Nephron (organoid): ENCODE results near the gene CREBL2.

ENCODE experiments used
- H3K27ac Mint-ChIP-seq, 3 experiments: 2 replicates each; pipeline ENCODE4 v1.8.0; 2020; ENCODE audit warnings: mixed read lengths in 3 of 3, mild to moderate bottlenecking in 2 of 3, moderate library complexity in 1 of 3
- H3K27me3 Mint-ChIP-seq: 2 replicates; pipeline ENCODE4 v1.8.0; 2021; ENCODE audit warnings: low read depth, mild to moderate bottlenecking, moderate library complexity, mixed read lengths
- H3K36me3 Mint-ChIP-seq: 2 replicates; pipeline ENCODE4 v1.8.0; 2020; ENCODE audit warnings: low read depth, mixed read lengths
- H3K4me1 Mint-ChIP-seq: 2 replicates; pipeline ENCODE4 v1.8.0; 2020; ENCODE audit warnings: mixed read lengths
- H3K4me3 Mint-ChIP-seq, 3 experiments: 2 replicates each; pipeline ENCODE4 v1.8.0; 2020; ENCODE audit warnings: mild to moderate bottlenecking in 3 of 3, mixed read lengths in 3 of 3, moderate library complexity in 2 of 3
- H3K9me3 Mint-ChIP-seq: 2 replicates; pipeline ENCODE4 v1.8.0; 2020; ENCODE audit warnings: mixed read lengths
- TF ChIP-seq, protein P1 (sequence below), 3 experiments: fragments of 200-600 bp; sonication (generic); IDR thresholded peaks; one replicate each; pipeline ENCODE4 v1.5.0; 2021; ENCODE audit warnings: antibody characterized with exemption in 3 of 3; ENCODE audit not compliant: unreplicated experiment in 3 of 3

CREBL2 gene

DNA sequence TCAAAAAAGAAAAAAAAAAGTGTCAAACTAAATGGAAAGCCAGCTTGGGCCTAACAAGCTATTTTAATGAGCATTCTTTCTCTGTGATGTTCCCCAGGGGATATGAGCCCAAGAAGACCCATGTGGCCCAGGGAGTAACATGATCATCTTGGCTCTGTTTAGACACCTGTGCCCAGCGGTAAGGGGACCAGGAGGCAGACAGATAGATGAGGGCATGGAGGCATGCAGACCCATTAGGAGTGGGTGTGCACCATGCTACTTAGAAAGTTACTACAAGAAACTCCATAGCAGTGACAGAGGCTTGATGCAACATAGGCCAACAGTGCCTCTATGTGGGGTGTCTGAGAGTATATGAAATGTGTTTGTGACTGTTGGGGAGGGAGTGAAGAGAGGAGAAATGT lies 3.1 kb upstream of the CREBL2 start:
- no peaks in the 10 kb centered on the region for H3K27me3 Mint-ChIP-seq
- peaks cover 2% of the 10 kb centered on the region for H3K36me3 Mint-ChIP-seq
- peaks cover 17% of the 10 kb centered on the region for H3K4me1 Mint-ChIP-seq
- H3K9me3 Mint-ChIP-seq: no peaks in the 10 kb centered on the region
- peak overlapping the region; percentile 23 to 66 (median 36) for H3K27ac Mint-ChIP-seq
- peak overlapping the region; percentile 11 to 53 (median 39) for H3K4me3 Mint-ChIP-seq
- TF ChIP-seq, protein P1, sequence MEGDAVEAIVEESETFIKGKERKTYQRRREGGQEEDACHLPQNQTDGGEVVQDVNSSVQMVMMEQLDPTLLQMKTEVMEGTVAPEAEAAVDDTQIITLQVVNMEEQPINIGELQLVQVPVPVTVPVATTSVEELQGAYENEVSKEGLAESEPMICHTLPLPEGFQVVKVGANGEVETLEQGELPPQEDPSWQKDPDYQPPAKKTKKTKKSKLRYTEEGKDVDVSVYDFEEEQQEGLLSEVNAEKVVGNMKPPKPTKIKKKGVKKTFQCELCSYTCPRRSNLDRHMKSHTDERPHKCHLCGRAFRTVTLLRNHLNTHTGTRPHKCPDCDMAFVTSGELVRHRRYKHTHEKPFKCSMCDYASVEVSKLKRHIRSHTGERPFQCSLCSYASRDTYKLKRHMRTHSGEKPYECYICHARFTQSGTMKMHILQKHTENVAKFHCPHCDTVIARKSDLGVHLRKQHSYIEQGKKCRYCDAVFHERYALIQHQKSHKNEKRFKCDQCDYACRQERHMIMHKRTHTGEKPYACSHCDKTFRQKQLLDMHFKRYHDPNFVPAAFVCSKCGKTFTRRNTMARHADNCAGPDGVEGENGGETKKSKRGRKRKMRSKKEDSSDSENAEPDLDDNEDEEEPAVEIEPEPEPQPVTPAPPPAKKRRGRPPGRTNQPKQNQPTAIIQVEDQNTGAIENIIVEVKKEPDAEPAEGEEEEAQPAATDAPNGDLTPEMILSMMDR (IDR thresholded peaks at IDR 0.05; ENCODE audit: unreplicated experiment in 3 of 3): no peak

DNA sequence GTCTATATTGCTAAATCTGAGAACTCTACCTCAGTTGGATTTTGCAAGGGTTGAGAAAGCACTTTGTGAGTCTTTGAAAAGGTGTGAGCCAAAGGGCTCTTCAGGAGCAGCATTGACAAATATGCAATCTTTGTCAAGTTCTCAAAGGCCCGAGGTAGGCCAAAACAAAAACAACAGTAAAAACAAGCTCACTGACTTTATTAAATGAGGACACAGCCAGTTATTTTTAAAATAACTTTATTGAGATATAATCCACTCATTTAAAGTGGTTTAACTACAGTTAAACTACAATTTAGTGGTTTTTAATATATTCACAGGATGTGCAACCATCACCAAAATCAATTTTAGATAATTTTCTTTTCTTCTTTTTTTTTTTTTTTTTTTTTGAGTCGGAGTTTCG lies 2.0 kb upstream of the CREBL2 start:
- TF ChIP-seq, protein P1 (IDR thresholded peaks at IDR 0.05; ENCODE audit: unreplicated experiment in 3 of 3): no peak
- no peaks in the 10 kb centered on the region for H3K9me3 Mint-ChIP-seq
- H3K27me3 Mint-ChIP-seq: no peaks in the 10 kb centered on the region
- H3K27ac Mint-ChIP-seq: no peak overlapping the region
- H3K4me3 Mint-ChIP-seq: no peak overlapping the region
- peaks cover 19% of the 10 kb centered on the region for H3K4me1 Mint-ChIP-seq
- H3K36me3 Mint-ChIP-seq: peaks cover 4% of the 10 kb centered on the region

DNA sequence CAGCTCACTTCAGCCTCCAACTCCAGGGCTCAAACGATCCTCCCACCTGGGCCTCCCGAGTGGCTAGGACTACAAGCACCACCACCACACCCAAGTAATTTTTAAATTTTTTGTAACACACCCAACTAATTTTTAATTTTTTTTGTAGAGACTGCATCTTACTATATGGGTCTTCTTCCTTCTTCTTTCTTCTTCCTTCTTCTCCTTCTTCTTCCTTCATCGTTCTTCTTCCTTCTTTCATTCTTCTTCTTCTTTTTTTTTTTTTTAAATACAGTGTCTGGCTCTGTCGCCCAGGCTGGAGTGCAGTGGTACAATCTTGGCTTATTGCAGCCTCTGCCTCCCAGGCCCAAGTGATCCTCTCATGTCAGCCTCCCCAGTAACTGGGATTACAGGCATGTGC lies 965 bp upstream of the CREBL2 start:
- no peaks in the 10 kb centered on the region for H3K27me3 Mint-ChIP-seq
- peaks cover 19% of the 10 kb centered on the region for H3K4me1 Mint-ChIP-seq
- peak overlapping the region; percentile 96 to 97 (median 96) for H3K27ac Mint-ChIP-seq
- H3K4me3 Mint-ChIP-seq: peak overlapping the region; percentile 90 to 99 (median 93)
- no peaks in the 10 kb centered on the region for H3K9me3 Mint-ChIP-seq
- peaks cover 4% of the 10 kb centered on the region for H3K36me3 Mint-ChIP-seq
- TF ChIP-seq, protein P1 (IDR thresholded peaks at IDR 0.05; ENCODE audit: unreplicated experiment in 3 of 3): no peak

DNA sequence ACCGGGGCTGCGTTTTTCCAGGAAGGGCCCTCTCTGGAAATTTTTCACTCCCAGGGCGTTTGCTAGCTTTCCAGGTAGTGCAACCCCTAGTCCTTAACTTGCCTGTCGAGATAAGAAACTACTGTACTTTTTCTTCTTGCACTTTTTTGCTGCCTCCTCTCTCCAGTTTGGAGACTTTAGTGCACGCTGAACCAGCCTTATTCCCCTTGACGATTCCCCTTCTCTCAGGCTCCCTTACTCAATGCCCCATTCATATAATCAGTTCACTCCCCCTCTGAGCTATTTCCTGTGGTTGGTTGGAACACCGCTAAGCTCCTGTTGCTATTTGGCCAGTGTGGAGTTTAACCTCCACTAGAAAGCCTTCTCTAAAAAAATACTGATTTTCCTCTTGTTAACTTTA lies 682 bp downstream of the CREBL2 start:
- Mint-ChIP-seq H3K27me3 (no peaks in the 10 kb centered on the region), H3K4me3 (peak overlapping the region; percentile 90 to 99 (median 93)), H3K27ac (peak overlapping the region; percentile 96 to 97 (median 96)), H3K9me3 (no peaks in the 10 kb centered on the region), H3K36me3 (peaks cover 17% of the 10 kb centered on the region), H3K4me1 (peaks cover 23% of the 10 kb centered on the region)
- TF ChIP-seq, protein P1 (IDR thresholded peaks at IDR 0.05; ENCODE audit: unreplicated experiment in 3 of 3): no peak

DNA sequence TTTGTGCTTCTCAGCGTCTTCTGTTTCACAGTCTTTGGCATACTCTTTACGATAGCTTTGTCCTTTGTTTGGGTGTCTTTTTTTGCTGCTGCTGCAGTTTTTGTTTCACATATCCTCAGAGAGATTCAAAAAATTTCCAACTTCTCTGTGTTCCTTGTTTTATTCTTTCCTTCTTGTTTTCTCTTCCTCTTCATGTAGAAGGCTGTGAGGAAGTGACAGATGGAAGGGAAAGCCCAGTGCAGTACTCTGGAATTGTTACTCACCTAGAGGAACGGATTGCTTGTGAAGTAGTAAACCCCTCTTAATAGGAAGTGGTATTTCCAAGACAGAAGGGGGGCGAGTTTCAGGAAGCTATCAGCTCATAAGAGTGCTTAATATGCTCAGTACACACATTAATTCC lies 1.7 kb downstream of the CREBL2 start:
- H3K4me3 Mint-ChIP-seq: peak overlapping the region; percentile 90 to 99 (median 93)
- H3K36me3 Mint-ChIP-seq: peaks cover 27% of the 10 kb centered on the region
- H3K27me3 Mint-ChIP-seq: no peaks in the 10 kb centered on the region
- TF ChIP-seq, protein P1 (IDR thresholded peaks at IDR 0.05; ENCODE audit: unreplicated experiment in 3 of 3): no peak
- H3K4me1 Mint-ChIP-seq: peaks cover 23% of the 10 kb centered on the region
- H3K27ac Mint-ChIP-seq: peak overlapping the region; percentile 68 to 96 (median 85)
- no peaks in the 10 kb centered on the region for H3K9me3 Mint-ChIP-seq

DNA sequence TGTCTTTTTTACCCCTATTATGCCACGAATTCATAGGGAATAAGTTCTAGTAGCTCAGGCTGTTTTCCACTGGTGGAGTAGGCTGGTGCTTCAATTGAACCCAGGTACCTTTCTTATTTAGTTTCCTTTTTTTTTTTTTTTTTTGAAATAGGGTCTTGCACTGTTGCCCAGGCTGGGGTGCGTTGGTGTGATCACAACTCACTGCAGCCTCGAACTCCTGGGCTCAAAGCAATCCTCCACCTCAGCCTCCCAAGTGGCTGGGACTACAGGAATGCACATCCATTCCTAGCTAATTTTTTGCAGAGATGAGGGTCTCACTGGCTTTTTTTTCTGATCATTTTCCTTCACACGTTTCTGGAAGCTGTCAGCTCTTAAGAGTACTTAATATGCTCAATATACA lies 2.7 kb downstream of the CREBL2 start:
- no peaks in the 10 kb centered on the region for H3K27me3 Mint-ChIP-seq
- peak overlapping the region; percentile 40 to 45 (median 40) for H3K4me3 Mint-ChIP-seq
- H3K36me3 Mint-ChIP-seq: peaks cover 30% of the 10 kb centered on the region
- H3K27ac Mint-ChIP-seq: no peak overlapping the region
- TF ChIP-seq, protein P1 (IDR thresholded peaks at IDR 0.05; ENCODE audit: unreplicated experiment in 3 of 3): no peak
- no peaks in the 10 kb centered on the region for H3K9me3 Mint-ChIP-seq
- H3K4me1 Mint-ChIP-seq: peaks cover 23% of the 10 kb centered on the region
